Right lobe of liver (tissue), 6 donors: ENCODE data around the gene HS6ST2. TPM values are rescaled to one million over a fixed set of nuclear protein-coding genes. Genes with fewer than 3 reads are reported as not detected.

Experiments used
- ATAC-seq, 4 donors: fragments of 200-7000 bp; cut with Tn5 transposase; one replicate each; pipeline ENCODE4 v1.9.1; 2020; ENCODE audit warnings: mild to moderate bottlenecking in 4 of 4, moderate library complexity in 4 of 4
- DNase-seq, 3 donors: peaks; one replicate each; pipeline ENCODE4 v3.0.0-alpha.2; 2020
- H3K27ac ChIP-seq, 3 donors: fragments of 200-600 bp; one replicate each; pipeline ENCODE4 v1.8.0; 2022
- H3K27me3 ChIP-seq, 2 donors: fragments of 200-600 bp; one replicate each; pipeline ENCODE4 v1.8.0; 2022
- H3K36me3 ChIP-seq, 4 donors: fragments of 200-600 bp; sonication (generic) in 1 of 4; one replicate each; pipeline versions ENCODE4 v1.5.1 to v1.8.0; 2017 to 2022; ENCODE audit warnings: control low read depth in 1 of 4
- H3K4me1 ChIP-seq, 4 donors: fragments of 200-600 bp; sonication (generic) in 1 of 4; one replicate each; pipeline versions ENCODE4 v1.5.1 to v1.8.0; 2017 to 2022; ENCODE audit warnings: control low read depth in 1 of 4
- H3K4me3 ChIP-seq, 3 donors: fragments of 200-600 bp; one replicate each; pipeline ENCODE4 v1.8.0; 2022
- H3K9me3 ChIP-seq, 4 donors: fragments of 200-600 bp; sonication (generic) in 1 of 4; one replicate each; pipeline versions ENCODE4 v1.5.1 to v1.8.0; 2017 to 2022; ENCODE audit warnings: control low read depth in 1 of 4
- CTCF ChIP-seq, 4 donors: fragments of 200-600 bp in 3 of 4; fragments of 450-650 bp in 1 of 4; IDR thresholded peaks; one replicate each; pipeline versions ENCODE4 v1.5.1 to v1.8.0; 2016 to 2022; ENCODE audit warnings: antibody characterized with exemption in 4 of 4, mild to moderate bottlenecking in 2 of 4
- POLR2A ChIP-seq: fragments of 450-650 bp; IDR thresholded peaks from one replicate; pipeline ENCODE4 v1.6.1; 2017; ENCODE audit warnings: antibody characterized with exemption, mild to moderate bottlenecking
- WGBS: methylation state at CpG from one replicate; pipeline ENCODE4 v1.1.6; 2018; ENCODE audit warnings: low coverage, low lambda C conversion rate; ENCODE audit not compliant: insufficient coverage; ENCODE audit errors: missing lambda C conversion rate; 5-methylcytosine and 5-hydroxymethylcytosine counted together
- intact Hi-C, 2 donors: fragments of 100-400 bp; cut with DNase I; formaldehyde crosslinking; loops; one replicate each; pipeline versions ENCODE4 v1.11.2 to v1.14.1; 2022
- total RNA-seq, 6 experiments: library from RNA; depleted of rRNA in 2 of 6; stranded (reverse); fragments of >200 nt in 2 of 6; fragmentation: NEBNext Ultra II Directional in 3 of 6; extraction: Animal tissue kit (Norgen Biotek cat#: 25700) in 3 of 6; gene quantifications; one replicate each; pipeline versions ENCODE4 v1.1.0 to v1.2.4, GENCODE V29; 2016 to 2023
- donor health status: DM: no; HTN: yes; CAD: no.
- donor health status: DM: no; HTN: no; CAD: no.
- donor health status: DM: no; HTN: no; CAD: no.
- donor health status: DM: no; HTN: yes; CAD: no.
- donor health status: DM: no; HTN: yes; CAD: no.

The HS6ST2 gene
- total RNA-seq, 6 experiments from 2014 or later = 0.09 TPM; not detected in 5

- no peak for ATAC-seq
- H3K36me3 ChIP-seq = no peaks in the 10 kb centered on the region
- no peak for DNase-seq
- no peaks in the 10 kb centered on the region for H3K4me1 ChIP-seq
- TF ChIP-seq POLR2A (no peak), CTCF (IDR thresholded peaks at IDR 0.05) (no peak)
- H3K9me3 ChIP-seq = no peaks in the 10 kb centered on the region
- 46% methylated on average over 2 of the region's 2 CpGs for WGBS
- intact Hi-C loops = no loop called here
- no peak overlapping the region for H3K4me3 ChIP-seq
- no peaks in the 10 kb centered on the region for H3K27me3 ChIP-seq
- no peak overlapping the region for H3K27ac ChIP-seq
Measured at GRCh38 chrX:132876523-132877338, 81.7 kb downstream of the HS6ST2 start.

GRCh38 chrX:132875650-132876522 lies 82.5 kb downstream of the HS6ST2 start:
- H3K27ac ChIP-seq = no peak overlapping the region
- 34% methylated on average over 3 of the region's 3 CpGs for WGBS
- H3K36me3 ChIP-seq = no peaks in the 10 kb centered on the region
- no peak for ATAC-seq
- H3K4me1 ChIP-seq = no peaks in the 10 kb centered on the region
- no peak for TF ChIP-seq POLR2A
- no peak for TF ChIP-seq CTCF (IDR thresholded peaks at IDR 0.05)
- no peak for DNase-seq
- H3K27me3 ChIP-seq = no peaks in the 10 kb centered on the region
- intact Hi-C loops = no loop called here
- no peaks in the 10 kb centered on the region for H3K9me3 ChIP-seq
- H3K4me3 ChIP-seq = no peak overlapping the region

- TF ChIP-seq CTCF (IDR thresholded peaks at IDR 0.05) (no peak), POLR2A (no peak)
- intact Hi-C loops = no loop called here
- Histone ChIP-seq H3K9me3 (no peaks in the 10 kb centered on the region), H3K4me3 (no peak overlapping the region), H3K36me3 (no peaks in the 10 kb centered on the region), H3K4me1 (no peaks in the 10 kb centered on the region), H3K27ac (no peak overlapping the region), H3K27me3 (no peaks in the 10 kb centered on the region)
- ATAC-seq (no peak), DNase-seq (no peak)
- WGBS = 52% methylated on average over 3 of the region's 3 CpGs
Measured at GRCh38 chrX:132862562-132862961, 95.9 kb downstream of the HS6ST2 start.

- no peak for DNase-seq
- no peaks in the 10 kb centered on the region for H3K27me3 ChIP-seq
- intact Hi-C loops = no loop called here
- no peaks in the 10 kb centered on the region for H3K4me1 ChIP-seq
- TF ChIP-seq CTCF (IDR thresholded peaks at IDR 0.05) (no peak), POLR2A (no peak)
- no peak for ATAC-seq
- no peak overlapping the region for H3K27ac ChIP-seq
- H3K4me3 ChIP-seq = no peak overlapping the region
- H3K36me3 ChIP-seq = no peaks in the 10 kb centered on the region
- WGBS = 61% methylated on average over 3 of the region's 3 CpGs
- H3K9me3 ChIP-seq = no peaks in the 10 kb centered on the region
Measured at GRCh38 chrX:132861076-132861475, 97.4 kb downstream of the HS6ST2 start.
